Neural cell (in vitro differentiated cells): ENCODE measurements around the gene BABAM1. TPM values are rescaled to one million over a fixed set of nuclear protein-coding genes. Genes with fewer than 3 reads are reported as not detected.
A peak's percentile ranks its signal among the peaks of the same experiment; 100 is the strongest.

Experiments
- H2AFZ ChIP-seq: fragments of 200-600, 300-800 bp; sonication (generic), shearing (Covaris generic); 2 replicates; pipeline ENCODE4 v1.6.0; 2014; ENCODE audit warnings: low read depth, mild to moderate bottlenecking, antibody characterized with exemption, low read length, moderate library complexity
- H3F3A ChIP-seq: fragments of 200-600 bp; shearing (Covaris generic); 2 replicates; pipeline ENCODE4 v1.6.1; 2016; ENCODE audit warnings: mild to moderate bottlenecking, moderate library complexity, mixed read lengths, antibody characterized with exemption, low read length; ENCODE audit not compliant: insufficient read depth, poor library complexity, severe bottlenecking
- H3K27ac ChIP-seq: fragments of 200-600, 300-800 bp; sonication (generic), shearing (Covaris generic); 2 replicates; pipeline ENCODE4 v1.5.1; 2014; ENCODE audit warnings: mild to moderate bottlenecking, low read length, moderate library complexity
- H3K27me3 ChIP-seq: fragments of 300-800, 200-600 bp; sonication (generic), shearing (Covaris generic); 2 replicates; pipeline ENCODE4 v1.6.0; 2014; ENCODE audit warnings: mild to moderate bottlenecking, low read depth, low read length, moderate library complexity; ENCODE audit not compliant: insufficient read depth
- H3K36me3 ChIP-seq: fragments of 300-800, 200-600 bp; sonication (generic), shearing (Covaris generic); 2 replicates; pipeline ENCODE4 v1.5.1; 2014; ENCODE audit warnings: mild to moderate bottlenecking, antibody characterized with exemption, low read length, moderate library complexity; ENCODE audit not compliant: insufficient read depth
- H3K4me2 ChIP-seq: fragments of 300-800, 200-600 bp; sonication (generic), shearing (Covaris generic); 2 replicates; pipeline ENCODE4 v1.6.0; 2014; ENCODE audit warnings: mild to moderate bottlenecking, low read length
- H3K4me3 ChIP-seq: fragments of 300-800, 200-600 bp; sonication (generic), shearing (Covaris generic); 2 replicates; pipeline ENCODE4 v1.5.1; 2014; ENCODE audit warnings: mild to moderate bottlenecking, low read length, moderate library complexity
- H3K79me2 ChIP-seq: fragments of 200-600 bp; shearing (Covaris generic); replicated peaks from 2 replicates; pipeline ENCODE4 v1.6.0; 2014; ENCODE audit warnings: mild to moderate bottlenecking, low read length, moderate library complexity; ENCODE audit not compliant: insufficient read depth
- H3K9ac ChIP-seq: fragments of 300-800, 200-600 bp; sonication (generic), shearing (Covaris generic); 2 replicates; pipeline ENCODE4 v1.6.1; 2016; ENCODE audit warnings: mild to moderate bottlenecking, low read length, mixed read lengths
- H3K9me2 ChIP-seq: fragments of 200-600 bp; shearing (Covaris generic); 2 replicates; pipeline ENCODE4 v1.6.1; 2016; ENCODE audit warnings: mild to moderate bottlenecking, low read length, mixed read lengths; ENCODE audit not compliant: insufficient read depth
- H3K9me3 ChIP-seq: fragments of 200-600, 300-800 bp; sonication (generic), shearing (Covaris generic); 2 replicates; pipeline ENCODE4 v1.6.1; 2016; ENCODE audit warnings: mild to moderate bottlenecking, mixed run types, low read length, moderate library complexity, mixed read lengths
- H4K20me1 ChIP-seq: fragments of 200-600 bp; shearing (Covaris generic); 2 replicates; pipeline ENCODE4 v1.6.1; 2016; ENCODE audit warnings: mild to moderate bottlenecking, mixed run types; ENCODE audit not compliant: insufficient read depth
- EP300 ChIP-seq: fragments of 450-650 bp; conservative IDR thresholded peaks from 2 replicates; pipeline ENCODE4 v1.6.1; 2014; ENCODE audit warnings: antibody characterized with exemption, mild to moderate bottlenecking, moderate library complexity; ENCODE audit not compliant: poor library complexity, severe bottlenecking
- EZH2 ChIP-seq: fragments of 200-600, 300-800 bp; shearing (Covaris generic), sonication (generic); IDR thresholded peaks from 2 replicates; pipeline ENCODE4 v1.6.1; 2014; ENCODE audit warnings: antibody characterized with exemption, low read length, borderline replicate concordance, mild to moderate bottlenecking; ENCODE audit not compliant: insufficient read depth, poor library complexity, severe bottlenecking
- MXI1 ChIP-seq: fragments of 450-650 bp; conservative IDR thresholded peaks from 2 replicates; pipeline ENCODE4 v1.6.1; 2014; ENCODE audit warnings: antibody characterized with exemption, mild to moderate bottlenecking; ENCODE audit not compliant: poor library complexity, severe bottlenecking
- POLR2AphosphoS5 ChIP-seq: IDR thresholded peaks from 2 replicates; pipeline ENCODE4 v1.6.1; 2012
- RAD21 ChIP-seq: fragments of 450-650 bp; conservative IDR thresholded peaks from 2 replicates; pipeline ENCODE4 v1.6.1; 2014; ENCODE audit warnings: antibody characterized with exemption, mild to moderate bottlenecking, moderate library complexity
- REST ChIP-seq: IDR thresholded peaks from 2 replicates; pipeline ENCODE4 v1.6.1; 2012; ENCODE audit warnings: borderline replicate concordance
- SMC3 ChIP-seq: fragments of 450-650 bp; conservative IDR thresholded peaks from 2 replicates; pipeline ENCODE4 v1.6.1; 2014; ENCODE audit warnings: antibody characterized with exemption, mild to moderate bottlenecking, moderate library complexity; ENCODE audit not compliant: poor library complexity
- TAF1 ChIP-seq: IDR thresholded peaks from 2 replicates; pipeline ENCODE4 v1.6.1; 2012; ENCODE audit warnings: low read depth
- polyA plus RNA-seq: library from polyadenylated mRNA; depleted of rRNA; stranded (reverse); fragments of >200 nt; gene quantifications from 2 replicates; pipeline ENCODE4 v1.2.3, GENCODE V29; 2014
- TF ChIP-seq, protein P1 (sequence below): fragments of 450-650 bp; IDR thresholded peaks from 2 replicates; pipeline ENCODE4 v1.5.1; 2014; ENCODE audit warnings: antibody characterized with exemption, mild to moderate bottlenecking, moderate library complexity; ENCODE audit not compliant: poor library complexity, severe bottlenecking

BABAM1 gene
- polyA plus RNA-seq, 1 donor from 2014 or later: 123 TPM

GRCh38 chr19:17305517-17306284 is 38.5 kb downstream of the BABAM1 start, which contains the start of gene MRPL34:
Gene MRPL34, plus strand, starts transcription at chr19:17305872. Its CDS starts 21 bp downstream, at chr19:17305893.
- no peaks in the 10 kb centered on the region for H3K36me3 ChIP-seq
- peak within 1 kb of the TSS; percentile 88 for H3K9ac ChIP-seq
- H2AFZ ChIP-seq: peak within 1 kb of the TSS; percentile 94
- H3F3A ChIP-seq: no peaks in the 10 kb centered on the region
- H3K79me2 ChIP-seq: peaks cover 12% of the 10 kb centered on the region
- H3K27me3 ChIP-seq: no peaks in the 10 kb centered on the region
- peak within 1 kb of the TSS; percentile 84 for H3K27ac ChIP-seq
- peak; percentile 73 for TF ChIP-seq TAF1
- TF ChIP-seq EZH2: no peak
- TF ChIP-seq MXI1: peak; percentile 85
- TF ChIP-seq SMC3: peak; percentile 88
- no peak for TF ChIP-seq REST
- TF ChIP-seq POLR2AphosphoS5: peak; percentile 75
- TF ChIP-seq RAD21: peak; percentile 74
- TF ChIP-seq, protein P1, sequence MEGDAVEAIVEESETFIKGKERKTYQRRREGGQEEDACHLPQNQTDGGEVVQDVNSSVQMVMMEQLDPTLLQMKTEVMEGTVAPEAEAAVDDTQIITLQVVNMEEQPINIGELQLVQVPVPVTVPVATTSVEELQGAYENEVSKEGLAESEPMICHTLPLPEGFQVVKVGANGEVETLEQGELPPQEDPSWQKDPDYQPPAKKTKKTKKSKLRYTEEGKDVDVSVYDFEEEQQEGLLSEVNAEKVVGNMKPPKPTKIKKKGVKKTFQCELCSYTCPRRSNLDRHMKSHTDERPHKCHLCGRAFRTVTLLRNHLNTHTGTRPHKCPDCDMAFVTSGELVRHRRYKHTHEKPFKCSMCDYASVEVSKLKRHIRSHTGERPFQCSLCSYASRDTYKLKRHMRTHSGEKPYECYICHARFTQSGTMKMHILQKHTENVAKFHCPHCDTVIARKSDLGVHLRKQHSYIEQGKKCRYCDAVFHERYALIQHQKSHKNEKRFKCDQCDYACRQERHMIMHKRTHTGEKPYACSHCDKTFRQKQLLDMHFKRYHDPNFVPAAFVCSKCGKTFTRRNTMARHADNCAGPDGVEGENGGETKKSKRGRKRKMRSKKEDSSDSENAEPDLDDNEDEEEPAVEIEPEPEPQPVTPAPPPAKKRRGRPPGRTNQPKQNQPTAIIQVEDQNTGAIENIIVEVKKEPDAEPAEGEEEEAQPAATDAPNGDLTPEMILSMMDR: peak; percentile 94
- peak; percentile 20 for TF ChIP-seq EP300
- H3K9me2 ChIP-seq: no peaks in the 10 kb centered on the region
- no peaks in the 10 kb centered on the region for H3K9me3 ChIP-seq
- peak within 1 kb of the TSS; percentile 92 for H3K4me3 ChIP-seq
- H3K4me2 ChIP-seq: peak within 1 kb of the TSS; percentile 95
- no peaks in the 10 kb centered on the region for H4K20me1 ChIP-seq

GRCh38 chr19:17306285-17306714 is 39.1 kb downstream of the BABAM1 start:
- Histone ChIP-seq H3K36me3 (no peaks in the 10 kb centered on the region), H4K20me1 (no peaks in the 10 kb centered on the region), H2AFZ (peak overlapping the region; percentile 94), H3K27me3 (no peaks in the 10 kb centered on the region), H3K4me3 (peak overlapping the region; percentile 92), H3K9me2 (no peaks in the 10 kb centered on the region), H3K9me3 (no peaks in the 10 kb centered on the region), H3F3A (no peaks in the 10 kb centered on the region), H3K79me2 (peaks cover 15% of the 10 kb centered on the region), H3K4me2 (peak overlapping the region; percentile 95), H3K9ac (peak overlapping the region; percentile 88), H3K27ac (peak overlapping the region; percentile 84)
- TF ChIP-seq TAF1: no peak
- TF ChIP-seq SMC3: no peak
- no peak for TF ChIP-seq RAD21
